PC-3 (cell line): Measurements from ENCODE around the gene TTC7B.

ENCODE experiments used
- CTCF ChIP-seq: fragments of 300-600 bp; sonication (generic); conservative IDR thresholded peaks from 2 replicates; pipeline ENCODE4 v1.5.1; 2017; ENCODE audit warnings: antibody characterized with exemption, low read depth, mild to moderate bottlenecking, low read length
- EZH2 ChIP-seq: fragments of 300-600 bp; sonication (generic); IDR thresholded peaks from one replicate; pipeline ENCODE4 v1.6.1; 2017; ENCODE audit warnings: antibody characterized with exemption, mild to moderate bottlenecking, low read length; ENCODE audit not compliant: unreplicated experiment
- EZH2phosphoT487 ChIP-seq: fragments of 300-600 bp; sonication (generic); IDR thresholded peaks from 2 replicates; pipeline ENCODE4 v1.6.1; 2018; ENCODE audit warnings: mild to moderate bottlenecking, antibody characterized with exemption, low read length, borderline replicate concordance

- TF ChIP-seq CTCF (no peak), EZH2phosphoT487 (no peak), EZH2 (no peak)
Measured at GRCh38 chr14:90602088-90602687, 214.0 kb downstream of the TTC7B start.
